HG03342 (cell line): ENCODE measurements around the gene ADGRF1.
"Not testable (repeated sequence)": the region's sequence is repeated elsewhere in the genome, so short reads cannot be mapped to it uniquely, and the experiment has no call there.

Experiments
- ATAC-seq: cut with Tn5 transposase; IDR thresholded peaks from one replicate; pipeline ENCODE4 v1.9.1; 2021; ENCODE audit warnings: mild to moderate bottlenecking, moderate library complexity; ENCODE audit not compliant: unreplicated experiment

The ADGRF1 gene

DNA sequence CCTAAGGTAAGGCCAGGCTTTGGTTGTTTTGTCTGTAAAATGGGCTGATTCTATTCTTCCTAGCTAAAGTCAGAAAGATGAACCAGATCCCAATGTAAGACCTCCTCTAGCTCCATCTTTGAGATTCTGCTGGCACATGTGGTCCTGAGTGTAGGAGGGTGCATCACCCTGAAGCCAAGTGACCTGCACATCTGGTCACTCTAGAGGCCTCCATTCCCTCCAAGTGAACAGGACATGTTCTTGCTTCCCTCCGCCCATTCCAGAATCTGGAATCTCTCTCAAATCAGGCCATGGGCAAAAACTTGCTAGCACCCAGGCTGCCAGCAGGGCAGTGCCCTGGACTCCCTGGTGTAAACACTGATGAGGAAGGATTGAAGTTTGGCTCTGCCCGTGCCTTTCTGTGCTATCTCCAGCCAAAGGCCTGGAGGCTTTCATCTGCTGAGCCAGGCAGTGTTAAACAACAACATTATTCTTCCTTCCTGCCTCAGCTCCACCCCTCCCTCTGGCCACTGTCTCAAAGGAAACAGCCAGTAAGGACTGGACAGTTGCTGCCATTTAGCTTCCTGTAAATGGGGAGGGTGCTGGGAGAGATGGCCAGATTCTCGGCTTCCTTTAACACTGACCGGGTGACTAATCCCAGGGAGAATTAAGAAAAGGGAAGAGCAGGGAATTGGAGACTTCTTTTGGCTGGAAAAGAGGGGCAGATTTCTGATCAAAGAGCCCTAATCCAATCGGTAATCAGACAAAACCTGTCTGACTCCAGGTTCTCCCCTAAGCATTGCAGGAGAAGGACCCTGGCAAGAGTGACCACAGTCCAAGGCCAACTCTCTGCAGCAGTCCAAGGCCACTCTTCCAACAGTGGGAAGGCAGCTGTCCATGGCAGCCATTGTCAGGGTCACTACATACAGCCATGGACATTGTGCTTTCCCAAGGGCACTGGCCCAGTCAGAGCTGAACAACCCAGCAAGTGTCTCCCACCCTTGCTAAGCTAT is 19.5 kb upstream of the ADGRF1 start:
- no peak for ATAC-seq

- ATAC-seq, result no peak
Measured at GRCh38 chr6:47059216-47059885, 17.2 kb upstream of the ADGRF1 start.

GRCh38 chr6:47057830-47058540 is 15.9 kb upstream of the ADGRF1 start:
- ATAC-seq, result no peak

DNA sequence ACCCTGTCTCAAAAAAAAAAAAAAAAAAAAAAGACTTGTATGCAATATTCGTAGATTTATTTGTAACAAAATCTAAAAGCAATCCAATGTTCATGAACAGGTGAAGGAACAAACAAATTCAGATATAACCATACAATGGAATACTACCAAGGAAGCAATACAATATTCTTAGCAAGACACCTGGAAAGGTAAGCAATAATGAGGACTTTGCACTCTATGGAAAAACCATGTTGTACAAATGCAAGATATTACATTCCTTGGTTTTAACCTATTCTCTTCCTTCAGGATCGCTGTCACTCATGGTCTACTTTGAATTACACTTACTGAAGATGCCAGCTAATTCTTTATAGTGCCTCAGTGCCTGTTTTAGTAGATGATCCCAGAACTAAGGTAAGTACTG is 14.7 kb upstream of the ADGRF1 start:
- ATAC-seq, result no peak

DNA sequence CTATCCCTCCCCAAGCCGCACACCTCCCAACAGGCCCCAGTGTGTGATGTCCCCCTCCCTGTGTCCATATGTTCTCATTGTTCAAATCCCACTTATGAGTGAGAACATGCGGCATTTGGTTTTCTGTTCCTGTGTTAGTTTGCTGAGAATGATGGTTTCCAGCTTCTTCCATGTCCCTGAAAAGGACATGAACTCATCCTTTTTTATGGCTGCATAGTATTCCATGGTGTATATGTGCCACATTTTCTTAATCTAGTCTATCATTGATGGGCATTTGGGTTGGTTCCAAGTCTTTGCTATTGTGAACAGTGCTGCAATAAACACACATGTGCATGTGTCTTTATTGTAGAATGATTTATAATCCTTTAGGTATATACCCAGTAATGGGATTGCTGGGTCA is 12.2 kb upstream of the ADGRF1 start:
- not testable (repeated sequence) for ATAC-seq

- ATAC-seq, result no peak
Measured at GRCh38 chr6:47048638-47049037, 6.5 kb upstream of the ADGRF1 start.

GRCh38 chr6:47047479-47048407 is 5.6 kb upstream of the ADGRF1 start:
- peak; percentile 83 for ATAC-seq

GRCh38 chr6:47047097-47047478 is 5.0 kb upstream of the ADGRF1 start:
- no peak for ATAC-seq

DNA sequence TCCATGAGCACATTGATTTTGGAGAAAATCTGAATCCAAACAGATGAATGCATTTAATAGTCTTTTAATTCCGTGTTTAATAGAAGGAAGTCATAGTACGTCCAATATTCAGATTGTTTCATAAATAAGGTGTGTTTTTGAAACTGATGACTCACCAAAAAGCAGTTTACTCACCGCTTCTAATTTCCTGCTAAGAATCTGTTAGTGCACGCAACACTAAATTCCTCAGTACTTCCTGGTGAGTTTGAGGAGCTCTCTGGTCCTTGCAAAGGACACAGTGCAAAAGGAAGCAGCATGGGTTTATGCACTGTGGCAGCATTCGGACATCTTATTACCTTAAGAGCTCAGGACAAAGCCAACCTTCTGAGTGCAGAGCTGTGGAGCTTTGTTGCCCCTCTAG is 2.3 kb upstream of the ADGRF1 start:
- ATAC-seq, result no peak

- ATAC-seq, result no peak
Measured at GRCh38 chr6:47043286-47043685, 1.2 kb upstream of the ADGRF1 start.

GRCh38 chr6:47041741-47042140 is 391 bp downstream of the ADGRF1 start:
- ATAC-seq, result no peak

DNA sequence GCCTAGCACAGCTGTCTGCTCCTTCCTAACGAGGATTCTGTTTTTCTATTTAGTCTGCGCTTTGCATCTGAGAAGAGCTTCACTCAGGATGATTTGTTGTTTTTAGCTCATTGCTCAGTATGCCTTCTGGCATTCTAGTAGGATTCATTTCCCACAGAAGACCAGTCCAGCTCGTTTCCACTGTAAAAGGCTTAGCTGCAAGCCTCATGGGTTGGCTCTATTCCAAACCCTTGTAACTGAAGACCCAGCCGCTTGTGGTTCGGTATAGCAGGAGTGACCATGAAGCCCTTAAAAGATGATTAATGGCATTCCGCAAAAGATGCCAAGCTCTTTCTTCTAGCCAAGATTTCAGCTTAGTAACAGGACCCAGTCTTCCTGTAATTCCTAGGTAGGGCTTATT is 7.2 kb downstream of the ADGRF1 start:
- no peak for ATAC-seq

- ATAC-seq, result no peak
Measured at GRCh38 chr6:47034421-47034820, 7.7 kb downstream of the ADGRF1 start.

GRCh38 chr6:47032974-47033765 is 9.0 kb downstream of the ADGRF1 start:
- ATAC-seq, result no peak

- ATAC-seq, result no peak
Measured at GRCh38 chr6:47031656-47032055, 10.5 kb downstream of the ADGRF1 start.

GRCh38 chr6:47029865-47030561 is 12.1 kb downstream of the ADGRF1 start:
- no peak for ATAC-seq

DNA sequence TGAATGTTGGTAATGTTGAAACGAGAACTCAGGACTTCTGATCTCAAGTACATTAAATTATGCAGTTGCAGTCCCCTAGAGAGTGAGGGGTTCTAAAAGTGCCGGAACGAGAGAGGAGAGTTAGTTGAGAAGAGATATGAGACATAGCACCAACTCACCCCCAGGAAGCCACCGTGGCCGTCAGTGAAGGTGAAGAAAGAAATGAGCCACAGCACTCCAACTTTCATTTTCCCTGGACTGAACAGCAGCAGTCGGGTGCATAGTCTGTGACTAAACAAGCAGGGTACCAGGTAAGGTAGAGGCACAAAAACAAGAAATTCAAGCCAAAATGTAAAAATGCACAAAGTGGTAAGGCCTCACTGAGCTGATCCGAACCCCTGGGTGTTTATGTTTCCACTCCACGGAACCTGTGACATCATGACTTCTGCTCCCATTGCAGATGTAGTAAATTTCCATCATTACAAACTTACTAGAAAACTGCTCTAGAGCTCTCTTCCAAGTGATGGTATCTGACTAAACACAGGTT is 13.2 kb downstream of the ADGRF1 start:
- ATAC-seq, result no peak

- no peak for ATAC-seq
Measured at GRCh38 chr6:47027315-47027714, 14.8 kb downstream of the ADGRF1 start.

DNA sequence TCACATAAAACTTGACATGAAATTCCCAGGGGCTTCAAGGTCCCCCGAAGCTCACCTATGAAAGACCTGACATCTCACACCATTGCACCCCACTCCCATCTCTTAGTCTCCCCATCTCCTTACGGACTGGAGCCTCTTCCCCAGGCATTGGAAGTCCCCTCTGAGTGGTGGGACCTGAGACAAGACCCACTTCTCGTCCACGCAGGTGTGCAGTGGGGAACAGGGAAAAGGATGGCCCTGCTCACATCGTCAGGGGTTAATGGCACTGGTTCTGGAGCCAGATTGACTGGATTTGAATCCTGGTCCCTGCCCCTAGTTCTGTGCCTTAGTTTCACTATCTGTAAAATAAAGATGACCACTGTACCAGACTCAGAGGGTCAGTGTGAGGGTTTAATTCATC is 15.5 kb downstream of the ADGRF1 start:
- no peak for ATAC-seq
